K562 (cell line): ENCODE data around the gene CSTF2T. TPM values are rescaled to one million over a fixed set of nuclear protein-coding genes. Genes with fewer than 3 reads are reported as not detected.

Experiments used
- ATAC-seq: fragments of 200-7000 bp; cut with Tn5 transposase; 3 replicates; pipeline ENCODE4 v1.9.1; 2020; ENCODE audit warnings: moderate library complexity
- BruUV-seq: library from RNA; stranded (reverse); fragments of 400-500 nt; replicated peaks from 2 replicates; lab custom pipeline; 2021; lab: Mats Ljungman, UMichigan
- CTCF ChIA-PET: fragments of 300-600 bp; formaldehyde crosslinking; extraction: SDS; loops from one replicate; lab custom pipeline; 2021; ENCODE audit warnings: low intra/inter-chr PET ratio; lab: Yijun Ruan, JAX
- POLR2A ChIA-PET: fragments of 300-600, 350-650 bp; sonication (Branson Sonifier 250); formaldehyde crosslinking; extraction: SDS; loops from one replicate; lab custom pipeline; 2021; ENCODE audit warnings: antibody characterized with exemption, inconsistent platforms; lab: Yijun Ruan, JAX
- DNase-seq, 4 experiments: peaks; one replicate each; pipeline versions ENCODE4 v3.0.0 to v3.0.0-alpha.2; 2011 to 2018; ENCODE audit warnings: low spot score in 3 of 4, mixed read lengths in 3 of 4; ENCODE audit errors: extremely low read depth in 1 of 4
- FAIRE-seq: peaks from 2 replicates; lab custom pipeline; 2011; peaks lifted over from hg19 to GRCh38; lab: Jason Lieb, UNC
- H2AFZ ChIP-seq: 2 replicates; pipeline ENCODE4 v1.6.0; 2011; ENCODE audit warnings: low read depth, low read length, control low read depth, inconsistent platforms
- H3K27ac ChIP-seq: fragments of 200-600 bp; 3 replicates; pipeline ENCODE4 v1.8.0; 2011; ENCODE audit warnings: low read depth, mild to moderate bottlenecking, control low read depth, inconsistent platforms, low read length, moderate library complexity, mixed read lengths; ENCODE audit errors: extremely low read depth
- H3K27me3 ChIP-seq, 2 experiments: fragments of 300-600 bp in 1 of 2; 2 replicates in 1 of 2; 3 replicates in 1 of 2; pipeline versions ENCODE4 v1.6.0 to v1.8.0; 2011; ENCODE audit warnings: inconsistent platforms in 2 of 2, low read length in 2 of 2, mild to moderate bottlenecking in 1 of 2, mixed read lengths in 1 of 2, moderate library complexity in 1 of 2; ENCODE audit not compliant: control insufficient read depth in 2 of 2, insufficient read depth in 2 of 2
- H3K36me3 ChIP-seq: fragments of 300-600 bp; 3 replicates; pipeline ENCODE4 v1.8.0; 2011; ENCODE audit warnings: mild to moderate bottlenecking, low read length, inconsistent platforms; ENCODE audit not compliant: control insufficient read depth, insufficient read depth
- H3K4me1 ChIP-seq, 2 experiments: fragments of 200-600 bp in 1 of 2; replicated peaks in 1 of 2; 2 replicates in 1 of 2; 3 replicates in 1 of 2; pipeline versions ENCODE4 v1.5.1 to v1.8.0; 2011; ENCODE audit warnings: inconsistent platforms in 2 of 2, low read length in 2 of 2, mild to moderate bottlenecking in 1 of 2, mixed read lengths in 1 of 2, moderate library complexity in 1 of 2; ENCODE audit not compliant: control insufficient read depth in 2 of 2, insufficient read depth in 2 of 2
- H3K4me2 ChIP-seq: 2 replicates; pipeline ENCODE4 v1.6.1; 2011; ENCODE audit warnings: low read length, control low read depth, inconsistent platforms, mixed read lengths; ENCODE audit not compliant: insufficient read depth
- H3K4me3 ChIP-seq: fragments of 200-600 bp; sonication (generic), shearing (Covaris generic); 2 replicates; pipeline ENCODE4 v1.5.1; 2016; ENCODE audit warnings: control low read depth, inconsistent platforms
- H3K79me2 ChIP-seq: fragments of 200-600 bp; 3 replicates; pipeline ENCODE4 v1.8.0; 2011; ENCODE audit warnings: low read length, inconsistent platforms; ENCODE audit not compliant: control insufficient read depth, insufficient read depth
- H3K9ac ChIP-seq, 2 experiments: 2 replicates each; pipeline versions ENCODE4 v1.6.0 to v1.6.1; 2011; ENCODE audit warnings: low read depth in 2 of 2, low read length in 2 of 2, control low read depth in 1 of 2, inconsistent platforms in 1 of 2, mild to moderate bottlenecking in 1 of 2, mixed read lengths in 1 of 2; ENCODE audit not compliant: insufficient read depth in 1 of 2
- H3K9me1 ChIP-seq: one replicate; pipeline ENCODE4 v1.6.0; 2011; ENCODE audit warnings: inconsistent platforms, mild to moderate bottlenecking, low read length, moderate library complexity; ENCODE audit not compliant: control insufficient read depth, insufficient read depth
- H3K9me3 ChIP-seq: replicated peaks from 2 replicates; pipeline ENCODE4 v1.5.1; 2011; ENCODE audit warnings: low read depth, low read length, inconsistent platforms; ENCODE audit not compliant: control insufficient read depth, insufficient read depth
- H4K20me1 ChIP-seq: replicated peaks from 2 replicates; pipeline ENCODE4 v1.6.1; 2011; ENCODE audit warnings: low read length, inconsistent platforms, mixed read lengths; ENCODE audit not compliant: control insufficient read depth, insufficient read depth
- GATAD2B ChIP-seq: fragments of 450-650 bp; IDR thresholded peaks from 2 replicates; pipeline ENCODE4 v1.6.1; 2017; ENCODE audit warnings: mild to moderate bottlenecking, borderline replicate concordance
- NCOA4 ChIP-seq: fragments of 450-650 bp; IDR thresholded peaks from 2 replicates; pipeline ENCODE4 v1.6.1; 2018; ENCODE audit warnings: mild to moderate bottlenecking; ENCODE audit not compliant: partially characterized antibody
- NR2F6 ChIP-seq: fragments of 450-650 bp; formaldehyde crosslinking; IDR thresholded peaks from 2 replicates; pipeline ENCODE4 v1.4.0; 2020; ENCODE audit warnings: mild to moderate bottlenecking
- POLR2AphosphoS2 ChIP-seq: IDR thresholded peaks from 2 replicates; pipeline ENCODE4 v1.6.1; 2012; ENCODE audit warnings: low read length, improper control_type of control experiment
- TSC22D4 ChIP-seq: fragments of 450-650 bp; IDR thresholded peaks from 2 replicates; pipeline ENCODE4 v1.6.1; 2016; ENCODE audit warnings: missing genetic modification characterization, missing biosample characterization, control low read depth
- WGBS: fragments of 100-300 bp; shearing (Covaris generic); methylation state at CpG from one replicate; pipeline ENCODE4 v1.1.6; 2016; ENCODE audit warnings: low coverage, mixed read lengths; ENCODE audit not compliant: insufficient coverage; ENCODE audit errors: missing lambda C conversion rate; 5-methylcytosine and 5-hydroxymethylcytosine counted together
- in situ Hi-C: fragments of 300-500 bp; cut with MboI; formaldehyde crosslinking; loops from 4 replicates; pipeline ENCODE4 v1.15.0; 2018; ENCODE audit warnings: inconsistent platforms, mixed read lengths
- intact Hi-C: fragments of 100-400 bp; cut with micrococcal nuclease; formaldehyde crosslinking; loops from 2 replicates; pipeline ENCODE4 v1.14.2; 2022
- polyA plus RNA-seq, 8 experiments: library from polyadenylated mRNA; depleted of rRNA in 4 of 8; stranded (reverse) in 5 of 8; unstranded in 3 of 8; fragments of >200 nt; fragmentation: Nextera tagmentation in 2 of 8; fragmentation: Illumina TruSeq in 1 of 8; extraction: Ambion mirVana in 2 of 8; extraction: Trizol in 1 of 8; gene quantifications; 2 replicates each; pipeline versions ENCODE4 v1.2.1 to v1.2.3, GENCODE V29; 2011 to 2014; ENCODE audit warnings: inconsistent platforms in 1 of 8, missing spikeins in 1 of 8
- total RNA-seq, 7 experiments: library from RNA; depleted of rRNA in 6 of 7; stranded (reverse); fragments of >200 nt in 6 of 7; fragmentation: Illumina TruSeq in 2 of 7; extraction: Trizol in 2 of 7; gene quantifications; 2 replicates each; pipeline versions ENCODE4 v1.2.1 to v1.2.3, GENCODE V29; 2011 to 2021; ENCODE audit warnings: low replicate concordance in 1 of 7
- TF ChIP-seq, protein P1 (sequence below): fragments of 200-800 bp; sonication (Bioruptor generic); IDR thresholded peaks from 2 replicates; pipeline ENCODE4 v1.6.1; 2017; ENCODE audit warnings: missing genetic modification characterization, missing compliant biosample characterization
- TF ChIP-seq, protein P2 (sequence below): fragments of 250-450 bp; sonication (Bioruptor Pico); IDR thresholded peaks from 2 replicates; pipeline ENCODE4 v1.8.0; 2021; ENCODE audit warnings: borderline replicate concordance, mild to moderate bottlenecking, moderate library complexity; ENCODE audit not compliant: poor library complexity, severe bottlenecking
- TF ChIP-seq, protein P3 (sequence below): sonication (generic); formaldehyde crosslinking; IDR thresholded peaks from 2 replicates; pipeline ENCODE4 v1.8.1; 2023; ENCODE audit warnings: mild to moderate bottlenecking, missing genetic modification reagents

The CSTF2T gene
- total and polyA plus RNA-seq, 9 of the 15 experiments (the other 6 are each of a cell fraction or from before 2014, with no cell fraction given): 10.3 to 32.4 (median 24.2) TPM

- no TSS peak for BruUV-seq
These were observed 50.3 kb downstream of the CSTF2T start for GRCh38 chr10:51649064-51649463.

More at GRCh38 chr10:51649064-51649463, 50.3 kb downstream of the CSTF2T start:
- WGBS: 0% methylated on average over 3 of the region's 3 CpGs
- Histone ChIP-seq H3K9me1 (no peaks in the 10 kb centered on the region), H3K9ac (no peak overlapping the region), H3K36me3 (no peaks in the 10 kb centered on the region), H2AFZ (no peak overlapping the region), H3K4me3 (no peak overlapping the region), H3K9me3 (no peaks in the 10 kb centered on the region), H3K27ac (no peak overlapping the region), H3K4me1 (no peaks in the 10 kb centered on the region), H3K27me3 (no peaks in the 10 kb centered on the region), H4K20me1 (no peaks in the 10 kb centered on the region), H3K4me2 (no peak overlapping the region), H3K79me2 (no peaks in the 10 kb centered on the region)
- FAIRE-seq: no peak
- in situ Hi-C loops (no loop called here), intact Hi-C loops (no loop called here)
- no peak for DNase-seq
- ChIA-PET CTCF (no interaction called here), POLR2A (no interaction called here)
- no peak for ATAC-seq
- no peak for TF ChIP-seq NCOA4
- TF ChIP-seq TSC22D4: no peak
- TF ChIP-seq, protein P1, sequence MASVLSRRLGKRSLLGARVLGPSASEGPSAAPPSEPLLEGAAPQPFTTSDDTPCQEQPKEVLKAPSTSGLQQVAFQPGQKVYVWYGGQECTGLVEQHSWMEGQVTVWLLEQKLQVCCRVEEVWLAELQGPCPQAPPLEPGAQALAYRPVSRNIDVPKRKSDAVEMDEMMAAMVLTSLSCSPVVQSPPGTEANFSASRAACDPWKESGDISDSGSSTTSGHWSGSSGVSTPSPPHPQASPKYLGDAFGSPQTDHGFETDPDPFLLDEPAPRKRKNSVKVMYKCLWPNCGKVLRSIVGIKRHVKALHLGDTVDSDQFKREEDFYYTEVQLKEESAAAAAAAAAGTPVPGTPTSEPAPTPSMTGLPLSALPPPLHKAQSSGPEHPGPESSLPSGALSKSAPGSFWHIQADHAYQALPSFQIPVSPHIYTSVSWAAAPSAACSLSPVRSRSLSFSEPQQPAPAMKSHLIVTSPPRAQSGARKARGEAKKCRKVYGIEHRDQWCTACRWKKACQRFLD (CRISPR knock-in tag): no peak
- no peak for TF ChIP-seq POLR2AphosphoS2
- no peak for TF ChIP-seq GATAD2B
- no peak for TF ChIP-seq NR2F6 (CRISPR knock-in tag)
- TF ChIP-seq, protein P2, sequence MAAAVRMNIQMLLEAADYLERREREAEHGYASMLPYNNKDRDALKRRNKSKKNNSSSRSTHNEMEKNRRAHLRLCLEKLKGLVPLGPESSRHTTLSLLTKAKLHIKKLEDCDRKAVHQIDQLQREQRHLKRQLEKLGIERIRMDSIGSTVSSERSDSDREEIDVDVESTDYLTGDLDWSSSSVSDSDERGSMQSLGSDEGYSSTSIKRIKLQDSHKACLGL: no peak
- TF ChIP-seq, protein P3, sequence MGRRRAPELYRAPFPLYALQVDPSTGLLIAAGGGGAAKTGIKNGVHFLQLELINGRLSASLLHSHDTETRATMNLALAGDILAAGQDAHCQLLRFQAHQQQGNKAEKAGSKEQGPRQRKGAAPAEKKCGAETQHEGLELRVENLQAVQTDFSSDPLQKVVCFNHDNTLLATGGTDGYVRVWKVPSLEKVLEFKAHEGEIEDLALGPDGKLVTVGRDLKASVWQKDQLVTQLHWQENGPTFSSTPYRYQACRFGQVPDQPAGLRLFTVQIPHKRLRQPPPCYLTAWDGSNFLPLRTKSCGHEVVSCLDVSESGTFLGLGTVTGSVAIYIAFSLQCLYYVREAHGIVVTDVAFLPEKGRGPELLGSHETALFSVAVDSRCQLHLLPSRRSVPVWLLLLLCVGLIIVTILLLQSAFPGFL (CRISPR knock-in tag): no peak
